ENCODE data around the gene FCER2.

Gene FCER2

GRCh38 chr19:7697721-7698287 lies 4.1 kb downstream of the FCER2 start:
- Histone ChIP-seq H3K4me3 (ENCODE audit: insufficient read depth, low read length, poor library complexity, severe bottlenecking) (no peak overlapping the region), H3K9me3 (ENCODE audit: insufficient read depth, low read length) (no peaks in the 10 kb centered on the region), H3K27me3 (ENCODE audit: low read length) (no peaks in the 10 kb centered on the region), H3K4me2 (ENCODE audit: low read depth, low read length, poor library complexity, severe bottlenecking) (no peak overlapping the region), H3K36me3 (ENCODE audit: low read length) (no peaks in the 10 kb centered on the region), H3K27ac (ENCODE audit: low read depth, low read length) (no peak overlapping the region), H3K79me2 (ENCODE audit: insufficient read depth, low read length) (no peaks in the 10 kb centered on the region), H2AFZ (ENCODE audit: low read depth, low read length, severe bottlenecking) (no peak overlapping the region), H3F3A (ENCODE audit: insufficient read depth) (no peaks in the 10 kb centered on the region), H3K9ac (ENCODE audit: low read length) (no peak overlapping the region), H3K9me2 (replicated peaks; ENCODE audit: insufficient read depth, low read length) (no peaks in the 10 kb centered on the region), H4K20me1 (ENCODE audit: low read depth, low read length) (no peaks in the 10 kb centered on the region)
- TF ChIP-seq, protein P1, sequence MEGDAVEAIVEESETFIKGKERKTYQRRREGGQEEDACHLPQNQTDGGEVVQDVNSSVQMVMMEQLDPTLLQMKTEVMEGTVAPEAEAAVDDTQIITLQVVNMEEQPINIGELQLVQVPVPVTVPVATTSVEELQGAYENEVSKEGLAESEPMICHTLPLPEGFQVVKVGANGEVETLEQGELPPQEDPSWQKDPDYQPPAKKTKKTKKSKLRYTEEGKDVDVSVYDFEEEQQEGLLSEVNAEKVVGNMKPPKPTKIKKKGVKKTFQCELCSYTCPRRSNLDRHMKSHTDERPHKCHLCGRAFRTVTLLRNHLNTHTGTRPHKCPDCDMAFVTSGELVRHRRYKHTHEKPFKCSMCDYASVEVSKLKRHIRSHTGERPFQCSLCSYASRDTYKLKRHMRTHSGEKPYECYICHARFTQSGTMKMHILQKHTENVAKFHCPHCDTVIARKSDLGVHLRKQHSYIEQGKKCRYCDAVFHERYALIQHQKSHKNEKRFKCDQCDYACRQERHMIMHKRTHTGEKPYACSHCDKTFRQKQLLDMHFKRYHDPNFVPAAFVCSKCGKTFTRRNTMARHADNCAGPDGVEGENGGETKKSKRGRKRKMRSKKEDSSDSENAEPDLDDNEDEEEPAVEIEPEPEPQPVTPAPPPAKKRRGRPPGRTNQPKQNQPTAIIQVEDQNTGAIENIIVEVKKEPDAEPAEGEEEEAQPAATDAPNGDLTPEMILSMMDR (IDR thresholded peaks at IDR 0.05; ENCODE audit: insufficient read depth, low read length, poor library complexity, severe bottlenecking) = no peak
- no peak for TF ChIP-seq EZH2phosphoT487 (conservative IDR thresholded peaks at IDR 0.05; ENCODE audit: low read length)

- H4K20me1 ChIP-seq (ENCODE audit: low read depth, low read length) = no peaks in the 10 kb centered on the region
- no peak for TF ChIP-seq EZH2phosphoT487 (conservative IDR thresholded peaks at IDR 0.05; ENCODE audit: low read length)
- TF ChIP-seq, protein P1 (IDR thresholded peaks at IDR 0.05; ENCODE audit: insufficient read depth, low read length, poor library complexity, severe bottlenecking) = no peak
- H3F3A ChIP-seq (ENCODE audit: insufficient read depth) = no peaks in the 10 kb centered on the region
- no peak overlapping the region for H3K4me3 ChIP-seq (ENCODE audit: insufficient read depth, low read length, poor library complexity, severe bottlenecking)
- H2AFZ ChIP-seq (ENCODE audit: low read depth, low read length, severe bottlenecking) = no peak overlapping the region
- H3K36me3 ChIP-seq (ENCODE audit: low read length) = no peaks in the 10 kb centered on the region
- no peak overlapping the region for H3K27ac ChIP-seq (ENCODE audit: low read depth, low read length)
- H3K9ac ChIP-seq (ENCODE audit: low read length) = no peak overlapping the region
- H3K9me2 ChIP-seq (replicated peaks; ENCODE audit: insufficient read depth, low read length) = no peaks in the 10 kb centered on the region
- H3K79me2 ChIP-seq (ENCODE audit: insufficient read depth, low read length) = no peaks in the 10 kb centered on the region
- no peaks in the 10 kb centered on the region for H3K9me3 ChIP-seq (ENCODE audit: insufficient read depth, low read length)
- H3K4me2 ChIP-seq (ENCODE audit: low read depth, low read length, poor library complexity, severe bottlenecking) = no peak overlapping the region
- no peaks in the 10 kb centered on the region for H3K27me3 ChIP-seq (ENCODE audit: low read length)
Measured at GRCh38 chr19:7694499-7694898, 7.4 kb downstream of the FCER2 start.

GRCh38 chr19:7692417-7693088 lies 9.4 kb downstream of the FCER2 start:
- no peaks in the 10 kb centered on the region for H3K79me2 ChIP-seq (ENCODE audit: insufficient read depth, low read length)
- H3K27me3 ChIP-seq (ENCODE audit: low read length) = no peaks in the 10 kb centered on the region
- H3K4me2 ChIP-seq (ENCODE audit: low read depth, low read length, poor library complexity, severe bottlenecking) = no peak overlapping the region

More at GRCh38 chr19:7692417-7693088, 9.4 kb downstream of the FCER2 start:
- Histone ChIP-seq H3K4me3 (ENCODE audit: insufficient read depth, low read length, poor library complexity, severe bottlenecking) (no peak overlapping the region), H3F3A (ENCODE audit: insufficient read depth) (no peaks in the 10 kb centered on the region), H3K36me3 (ENCODE audit: low read length) (no peaks in the 10 kb centered on the region), H2AFZ (ENCODE audit: low read depth, low read length, severe bottlenecking) (no peak overlapping the region), H3K9ac (ENCODE audit: low read length) (no peak overlapping the region), H4K20me1 (ENCODE audit: low read depth, low read length) (no peaks in the 10 kb centered on the region), H3K27ac (ENCODE audit: low read depth, low read length) (no peak overlapping the region), H3K9me3 (ENCODE audit: insufficient read depth, low read length) (no peaks in the 10 kb centered on the region), H3K9me2 (replicated peaks; ENCODE audit: insufficient read depth, low read length) (no peaks in the 10 kb centered on the region)
- TF ChIP-seq, protein P1 (IDR thresholded peaks at IDR 0.05; ENCODE audit: insufficient read depth, low read length, poor library complexity, severe bottlenecking) = no peak
- no peak for TF ChIP-seq EZH2phosphoT487 (conservative IDR thresholded peaks at IDR 0.05; ENCODE audit: low read length)

Measured in SU-DHL-6 (cell line).